IMR-90 (cell line): ENCODE measurements around the gene LRP5. TPM values are rescaled to one million over a fixed set of nuclear protein-coding genes. Genes with fewer than 3 reads are reported as not detected.

Source experiments
- ATAC-seq: fragments of 200-7000 bp; cut with Tn5 transposase; 2 replicates; pipeline ENCODE4 v1.9.1; 2020; ENCODE audit warnings: low read depth, mild to moderate bottlenecking, moderate library complexity
- BruUV-seq: library from RNA; stranded (reverse); fragments of 400-500 nt; replicated peaks from 2 replicates; lab custom pipeline; 2021; lab: Mats Ljungman, UMichigan
- CTCF ChIA-PET: fragments of 300-600 bp; formaldehyde crosslinking; extraction: SDS; loops from one replicate; lab custom pipeline; 2021; ENCODE audit warnings: antibody characterized with exemption; lab: Yijun Ruan, JAX
- POLR2A ChIA-PET: fragments of 300-600 bp; sonication (Branson Sonifier 250); formaldehyde crosslinking; loops from one replicate; lab custom pipeline; 2022; ENCODE audit warnings: antibody characterized with exemption; ENCODE audit not compliant: unreplicated experiment; lab: Charles Lee
- DNase-seq: peaks from one replicate; pipeline ENCODE4 v3.0.0; 2013
- H2AFZ ChIP-seq: replicated peaks from 2 replicates; pipeline ENCODE3; 2013; ENCODE audit warnings: low read length, mild to moderate bottlenecking; ENCODE audit not compliant: poor library complexity
- H2AK5ac ChIP-seq: 2 replicates; pipeline ENCODE4 v1.6.1; 2013; ENCODE audit warnings: low read depth, low read length, inconsistent platforms
- H2AK9ac ChIP-seq: replicated peaks from 2 replicates; pipeline ENCODE3; 2013; ENCODE audit warnings: mild to moderate bottlenecking, low read depth, low read length, moderate library complexity; ENCODE audit not compliant: poor library complexity
- H2BK120ac ChIP-seq: 2 replicates; pipeline ENCODE4 v1.6.1; 2013; ENCODE audit warnings: low read depth, low read length, inconsistent platforms
- H2BK15ac ChIP-seq: 3 replicates; pipeline ENCODE4 v1.6.1; 2013; ENCODE audit warnings: low read depth, low read length, inconsistent platforms
- H2BK20ac ChIP-seq: 2 replicates; pipeline ENCODE4 v1.6.1; 2013; ENCODE audit warnings: low read depth, mild to moderate bottlenecking, inconsistent platforms, low read length, moderate library complexity
- H2BK5ac ChIP-seq: 2 replicates; pipeline ENCODE4 v1.6.1; 2013; ENCODE audit warnings: mild to moderate bottlenecking, low read depth, low read length, inconsistent platforms; ENCODE audit not compliant: poor library complexity, severe bottlenecking
- H3K14ac ChIP-seq: replicated peaks from 2 replicates; pipeline ENCODE4 v1.6.1; 2013; ENCODE audit warnings: low read depth, low read length, inconsistent platforms
- H3K18ac ChIP-seq: 2 replicates; pipeline ENCODE4 v1.6.1; 2013; ENCODE audit warnings: low read depth, low read length, control low read depth
- H3K23ac ChIP-seq: 2 replicates; pipeline ENCODE4 v1.6.1; 2013; ENCODE audit warnings: low read depth, low read length, inconsistent platforms
- H3K27ac ChIP-seq: 2 replicates; pipeline ENCODE4 v1.5.1; 2013; ENCODE audit warnings: mild to moderate bottlenecking, control low read depth, low read length; ENCODE audit not compliant: insufficient read depth
- H3K27me3 ChIP-seq: 2 replicates; pipeline ENCODE4 v1.6.1; 2013; ENCODE audit warnings: low read length; ENCODE audit not compliant: control insufficient read depth, insufficient read depth
- H3K36me3 ChIP-seq: 2 replicates; pipeline ENCODE4 v1.6.1; 2013; ENCODE audit warnings: low read length, mixed read lengths; ENCODE audit not compliant: control insufficient read depth, insufficient read depth
- H3K4ac ChIP-seq: 2 replicates; pipeline ENCODE4 v1.6.1; 2013; ENCODE audit warnings: low read depth, low read length, inconsistent platforms
- H3K4me1 ChIP-seq: 2 replicates; pipeline ENCODE4 v1.6.1; 2013; ENCODE audit warnings: low read length, mixed read lengths; ENCODE audit not compliant: control insufficient read depth, insufficient read depth
- H3K4me2 ChIP-seq: 2 replicates; pipeline ENCODE4 v1.6.1; 2013; ENCODE audit warnings: low read depth, mild to moderate bottlenecking, control low read depth, low read length, moderate library complexity
- H3K4me3 ChIP-seq: 2 replicates; pipeline ENCODE4 v1.5.1; 2013; ENCODE audit warnings: low read depth, mild to moderate bottlenecking, control low read depth, low read length, moderate library complexity; ENCODE audit not compliant: insufficient read depth
- H3K56ac ChIP-seq: 2 replicates; pipeline ENCODE4 v1.6.1; 2013; ENCODE audit warnings: low read length, inconsistent platforms; ENCODE audit not compliant: insufficient read depth; ENCODE audit errors: extremely low read depth
- H3K79me1 ChIP-seq, 2 experiments: 2 replicates each; pipeline ENCODE4 v1.6.1; 2013; ENCODE audit warnings: low read length in 2 of 2, inconsistent platforms in 1 of 2, low read depth in 1 of 2
- H3K9ac ChIP-seq: 2 replicates; pipeline ENCODE4 v1.6.1; 2013; ENCODE audit warnings: low read depth, low read length, control low read depth
- H3K9me1 ChIP-seq: 2 replicates; pipeline ENCODE4 v1.6.1; 2013; ENCODE audit warnings: low read length, inconsistent platforms; ENCODE audit not compliant: insufficient read depth
- H3K9me3 ChIP-seq: 2 replicates; pipeline ENCODE4 v1.6.1; 2013; ENCODE audit warnings: low read length; ENCODE audit not compliant: control insufficient read depth, insufficient read depth
- H4K20me1 ChIP-seq: 2 replicates; pipeline ENCODE4 v1.6.1; 2013; ENCODE audit warnings: low read length, inconsistent platforms; ENCODE audit not compliant: insufficient read depth
- H4K5ac ChIP-seq: 2 replicates; pipeline ENCODE4 v1.6.1; 2013; ENCODE audit warnings: mild to moderate bottlenecking, low read depth, low read length, control low read depth
- H4K8ac ChIP-seq, 2 experiments: 2 replicates each; pipeline ENCODE4 v1.6.1; 2013; ENCODE audit warnings: low read depth in 2 of 2, low read length in 2 of 2, control low read depth in 1 of 2, inconsistent platforms in 1 of 2
- H4K91ac ChIP-seq: 2 replicates; pipeline ENCODE4 v1.6.1; 2013; ENCODE audit warnings: low read depth, low read length, inconsistent platforms; ENCODE audit not compliant: insufficient read depth
- CTCF ChIP-seq: conservative IDR thresholded peaks from 2 replicates; pipeline ENCODE4 v1.5.1; 2012; ENCODE audit warnings: mild to moderate bottlenecking, low read depth, low read length, improper control_type of control experiment
- ELK1 ChIP-seq: fragments of 150-350 bp; IDR thresholded peaks from 2 replicates; pipeline ENCODE4 v1.6.1; 2016; ENCODE audit warnings: low read depth, mild to moderate bottlenecking, low read length, moderate library complexity, borderline replicate concordance
- MAFK ChIP-seq: IDR thresholded peaks from 2 replicates; pipeline ENCODE4 v1.6.1; 2012; ENCODE audit warnings: low read depth, low read length, improper control_type of control experiment
- MXI1 ChIP-seq: IDR thresholded peaks from 2 replicates; pipeline ENCODE4 v1.6.1; 2012; ENCODE audit warnings: low read depth, mild to moderate bottlenecking, low read length, moderate library complexity, borderline replicate concordance
- USF2 ChIP-seq: fragments of 150-350 bp; IDR thresholded peaks from 2 replicates; pipeline ENCODE4 v1.6.1; 2017; ENCODE audit warnings: mild to moderate bottlenecking, antibody characterized with exemption, low read length, low read depth
- WGBS, 2 experiments: methylation state at CpG; one replicate each; pipeline versions ENCODE4 v1.1.5 to v1.1.7; 2013; ENCODE audit warnings: missing lambda C conversion rate in 2 of 2; ENCODE audit not compliant: insufficient read length in 1 of 2; ENCODE audit errors: extremely low coverage in 2 of 2; 5-methylcytosine and 5-hydroxymethylcytosine counted together
- dilution Hi-C: fragments of 300-500 bp; cut with HindIII; formaldehyde crosslinking; loops from one replicate; pipeline ENCODE4 v1.14.3; 2018; ENCODE audit warnings: low sequenced_read_pairs; ENCODE audit not compliant: unreplicated experiment
- in situ Hi-C: fragments of 300-500 bp; cut with MboI; formaldehyde crosslinking; loops from 3 replicates; pipeline ENCODE4 v1.14.3; 2019; ENCODE audit warnings: low sequenced_read_pairs, inconsistent platforms, mixed read lengths
- intact Hi-C: fragments of 100-400 bp; cut with micrococcal nuclease; formaldehyde crosslinking; loops from 2 replicates; pipeline ENCODE4 v1.10.0; 2022
- polyA plus RNA-seq, 3 experiments: library from polyadenylated mRNA; depleted of rRNA; stranded (reverse); fragments of >200 nt; gene quantifications; 2 replicates each; pipeline ENCODE4 v1.2.3, GENCODE V29; 2012; ENCODE audit warnings: low replicate concordance in 1 of 3
- total RNA-seq: library from RNA; depleted of rRNA; stranded (reverse); fragments of >200 nt; gene quantifications from 2 replicates; pipeline ENCODE4 v1.2.3, GENCODE V29; 2012

Gene LRP5
- total and polyA plus RNA-seq, 2 of the 4 experiments (the other 2 are of a cell fraction): 10.4 to 15.0 TPM

GRCh38 chr11:68303982-68304780 is 8.2 kb upstream of the LRP5 start:
- no CpG with 5 or more reads among the region's 7 CpGs for WGBS, 2 experiments
- in situ Hi-C loops: no loop called here
- CTCF ChIA-PET: no interaction called here

More at GRCh38 chr11:68303982-68304780, 8.2 kb upstream of the LRP5 start:
- Histone ChIP-seq H3K4me2 (no peak overlapping the region), H3K4me1 (peaks cover 2% of the 10 kb centered on the region), H2BK15ac (no peak overlapping the region; the same call in 2 of the 3 replicates), H2BK20ac (no peak overlapping the region), H4K91ac (no peak overlapping the region), H3K4me3 (no peak overlapping the region), H2BK5ac (no peak overlapping the region), H3K9ac (no peak overlapping the region), H2AK5ac (no peak overlapping the region), H2AK9ac (no peak overlapping the region), H3K27ac (no peak overlapping the region), H2BK120ac (no peak overlapping the region), H3K9me3 (peaks cover 3% of the 10 kb centered on the region; the same call in 1 of the 2 replicates), H3K4ac (no peak overlapping the region), H3K56ac (no peak overlapping the region), H3K18ac (no peak overlapping the region), H3K14ac (no peak overlapping the region), H3K36me3 (no peaks in the 10 kb centered on the region), H4K20me1 (no peaks in the 10 kb centered on the region), H3K27me3 (no peaks in the 10 kb centered on the region; the same call in 1 of the 2 replicates), H4K8ac (no peak overlapping the region), H4K5ac (no peak overlapping the region), H3K9me1 (no peaks in the 10 kb centered on the region), H3K23ac (no peak overlapping the region), H3K79me1 (no peaks in the 10 kb centered on the region), H2AFZ (no peak overlapping the region)
- DNase-seq: no peak
- no TSS peak for BruUV-seq
- no peak for ATAC-seq
- intact Hi-C loops (no loop called here), dilution Hi-C loops (no loop called here)
- POLR2A ChIA-PET: no interaction called here
- TF ChIP-seq MAFK: no peak
- no peak for TF ChIP-seq USF2
- no peak for TF ChIP-seq CTCF
- TF ChIP-seq MXI1: no peak
- TF ChIP-seq ELK1: no peak
